Muscle of arm (tissue), 12 donors: ENCODE data around the gene KLHL14. TPM values are rescaled to one million over a fixed set of nuclear protein-coding genes. Genes with fewer than 3 reads are reported as not detected.
A peak's percentile ranks its signal among the peaks of the same experiment; 100 is the strongest.

ENCODE experiments used
- DNase-seq: peaks from one replicate; pipeline ENCODE4 v3.0.0-alpha.2; 2013
- polyA plus RNA-seq, 12 donors: library from polyadenylated mRNA; unstranded; fragments of 120-200 nt; gene quantifications; one replicate each; pipeline ENCODE4 v1.2.1, GENCODE V29; 2013; ENCODE audit not compliant: insufficient read length in 12 of 12

The KLHL14 gene
- polyA plus RNA-seq, 12 donors: 0.09 to 2.2 (median 0.28) TPM; not detected in 2

DNA sequence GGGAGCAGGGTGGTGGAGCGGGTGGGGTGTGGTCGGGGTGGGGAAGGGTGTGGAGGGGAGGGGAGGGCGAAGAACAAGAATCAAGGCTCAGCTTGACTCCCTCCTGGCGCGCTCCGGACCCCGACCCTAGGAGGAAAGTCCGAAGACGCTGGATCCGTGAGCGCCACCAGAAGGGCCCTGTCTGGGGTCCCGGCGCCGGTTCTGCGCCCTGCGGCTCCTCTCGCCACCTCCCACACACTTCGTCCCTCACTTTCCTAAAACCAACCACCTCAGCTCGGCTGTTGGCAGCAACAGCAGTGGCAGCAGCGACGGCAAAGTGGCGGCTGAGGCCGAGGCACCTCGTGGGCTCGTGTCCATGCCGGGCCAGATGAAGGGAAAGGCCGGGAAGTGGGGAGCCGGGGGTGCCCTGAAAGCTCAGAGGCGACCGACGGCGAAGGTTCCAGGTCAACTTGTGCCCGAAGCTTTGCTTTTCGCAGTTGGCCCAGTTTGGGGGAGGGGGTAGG lies 2.1 kb downstream of the KLHL14 start:
- no peak for DNase-seq

DNA sequence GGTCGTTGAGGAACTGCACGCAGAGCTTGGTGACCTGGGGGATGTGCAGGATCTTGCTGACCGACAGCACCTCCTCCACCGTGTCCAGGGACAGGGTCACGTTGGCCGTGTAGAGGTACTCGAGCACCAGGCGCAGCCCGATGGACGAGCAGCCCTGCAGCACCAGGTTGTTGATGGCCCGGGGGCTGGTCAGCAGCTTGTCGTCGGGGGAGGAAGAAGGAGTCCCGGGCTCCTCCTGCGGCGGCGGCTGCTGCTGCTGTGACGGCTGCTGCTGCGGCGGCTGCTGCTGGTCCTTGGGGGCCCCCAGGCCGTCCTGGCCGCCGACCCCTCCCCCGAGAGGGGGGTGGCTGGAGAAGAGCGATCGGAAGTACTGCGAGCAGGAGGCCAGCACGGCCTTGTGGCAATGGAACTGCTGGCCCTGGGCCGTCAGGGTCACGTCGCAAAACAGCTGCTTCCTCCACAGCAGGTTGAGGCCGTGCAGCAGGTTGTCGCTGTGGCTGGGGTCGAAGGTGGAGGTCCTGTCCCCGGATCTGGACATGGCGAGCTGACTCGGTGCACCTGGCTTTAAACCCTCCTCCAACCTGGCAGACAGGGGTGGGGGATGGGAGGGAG lies 2.7 kb downstream of the KLHL14 start:
- DNase-seq: no peak

DNA sequence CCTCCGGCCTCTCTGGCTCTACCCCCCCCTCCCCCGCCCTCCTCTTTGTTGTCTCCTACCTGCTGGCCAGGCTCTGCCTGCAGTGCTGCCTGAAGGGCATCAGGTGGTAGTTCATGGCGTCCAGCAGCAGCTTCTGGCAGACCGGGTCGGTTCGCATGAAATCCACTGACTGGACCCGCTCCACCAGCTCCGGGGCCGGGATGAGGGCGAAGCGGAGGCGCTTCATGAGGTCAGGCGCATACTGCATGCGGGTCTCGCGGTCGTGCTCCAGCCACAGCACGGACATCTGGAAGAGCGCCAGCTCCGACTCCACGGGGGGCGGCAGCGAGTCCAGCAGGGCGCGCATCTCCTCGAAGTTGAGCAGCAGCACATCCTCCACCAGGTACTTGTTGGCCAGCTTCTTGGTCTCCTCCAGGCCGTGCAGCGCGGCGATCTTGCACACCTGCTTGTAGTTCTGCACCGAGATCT lies 3.2 kb downstream of the KLHL14 start:
- no peak for DNase-seq

DNA sequence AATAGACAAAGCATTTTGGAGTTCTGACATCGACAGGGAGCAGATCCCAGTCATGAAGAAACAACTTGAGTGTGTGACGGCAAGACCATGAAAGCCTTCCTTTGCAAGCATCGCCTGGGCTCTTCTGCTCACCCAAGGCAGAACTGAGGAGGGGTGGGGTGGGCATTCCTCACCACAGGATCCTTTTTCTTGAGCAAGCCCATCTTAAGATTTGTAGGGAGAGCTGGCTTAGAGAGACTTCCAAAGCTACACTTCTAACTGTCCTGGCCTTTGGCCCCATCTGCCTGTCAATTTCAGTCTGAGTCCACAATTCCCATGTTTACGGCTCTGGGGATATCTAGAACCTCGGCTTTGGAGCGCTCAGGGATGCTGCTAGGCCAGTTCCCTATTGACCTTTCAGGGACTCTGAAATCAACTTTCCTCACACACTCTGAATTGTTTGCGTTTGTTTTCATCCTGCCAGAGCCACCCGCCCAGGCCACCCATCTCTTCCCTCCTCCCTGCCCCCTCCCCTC lies 3.7 kb downstream of the KLHL14 start:
- no peak for DNase-seq

DNA sequence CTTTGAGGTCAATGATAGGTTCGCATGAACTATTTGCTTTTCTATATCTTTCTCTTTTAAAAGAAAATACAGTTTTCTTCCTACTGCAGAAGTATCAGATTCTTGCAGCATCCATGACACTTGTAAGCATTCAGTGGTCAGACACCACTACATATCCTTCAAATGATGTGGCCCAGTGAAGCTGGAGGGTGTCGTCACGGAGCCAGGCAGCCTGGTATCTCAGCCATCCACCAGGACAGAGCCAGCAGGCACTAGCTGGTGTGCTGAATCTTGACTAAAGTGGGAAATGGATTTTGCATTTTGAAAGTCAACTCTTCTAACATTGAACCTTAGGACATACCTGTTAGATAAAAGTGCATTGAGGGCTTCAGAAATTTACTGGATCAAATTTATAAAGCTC lies 5.4 kb downstream of the KLHL14 start:
- no peak for DNase-seq

DNA sequence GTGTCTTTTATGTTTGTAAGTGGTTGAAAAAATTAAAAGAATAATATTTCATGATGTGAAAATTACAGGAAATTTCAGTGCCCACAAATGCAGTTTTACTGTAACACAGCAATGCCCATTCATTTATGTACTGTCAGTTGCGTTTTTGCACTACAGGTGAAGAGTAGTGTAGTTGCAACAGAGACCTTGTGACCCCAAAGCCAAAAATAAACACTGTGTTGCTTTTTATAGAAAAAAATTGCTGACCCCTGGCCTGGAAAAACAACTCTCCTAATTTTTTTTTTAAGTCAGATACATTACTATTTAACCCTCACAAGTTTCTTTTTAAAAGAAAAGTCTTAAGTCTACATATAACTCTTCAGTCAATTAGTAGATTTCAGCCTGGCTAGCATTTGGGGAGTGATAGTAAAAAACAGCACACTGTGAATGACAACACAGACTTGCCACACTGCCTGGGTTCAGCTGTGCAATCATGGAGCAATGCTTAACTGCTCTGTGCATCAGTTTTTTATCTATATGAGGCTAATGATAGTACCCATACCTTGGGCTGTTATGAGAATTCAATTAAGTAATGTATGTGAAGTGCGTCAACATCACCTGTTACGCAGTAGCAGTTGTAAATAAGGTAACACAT lies 8.1 kb downstream of the KLHL14 start:
- no peak for DNase-seq

DNA sequence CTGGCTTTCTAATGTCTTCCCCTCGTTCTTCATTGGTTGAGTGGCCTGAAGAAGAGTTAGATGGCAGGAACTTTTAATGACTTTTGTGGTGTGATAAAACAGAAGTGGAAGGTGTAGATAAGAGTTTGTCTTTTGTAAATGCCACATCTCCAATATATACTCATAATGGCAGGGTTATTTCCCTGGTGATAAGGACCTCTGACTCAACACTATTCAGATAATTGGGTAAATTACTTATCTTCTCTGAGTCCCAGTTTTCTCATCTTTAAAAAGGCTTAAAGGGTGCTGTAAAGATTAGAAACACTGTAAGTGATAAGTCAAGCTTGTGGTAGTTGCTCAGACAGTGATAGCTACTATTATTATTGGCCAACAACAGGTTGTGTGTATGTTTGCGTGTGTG lies 9.5 kb downstream of the KLHL14 start:
- no peak for DNase-seq

GRCh38 chr18:32761231-32761630 lies 11.6 kb downstream of the KLHL14 start:
- DNase-seq: no peak

- no peak for DNase-seq
Observed at GRCh38 chr18:32760391-32760790, 12.4 kb downstream of the KLHL14 start.

- no peak for DNase-seq
Observed at GRCh38 chr18:32759611-32760167, 13.1 kb downstream of the KLHL14 start.

DNA sequence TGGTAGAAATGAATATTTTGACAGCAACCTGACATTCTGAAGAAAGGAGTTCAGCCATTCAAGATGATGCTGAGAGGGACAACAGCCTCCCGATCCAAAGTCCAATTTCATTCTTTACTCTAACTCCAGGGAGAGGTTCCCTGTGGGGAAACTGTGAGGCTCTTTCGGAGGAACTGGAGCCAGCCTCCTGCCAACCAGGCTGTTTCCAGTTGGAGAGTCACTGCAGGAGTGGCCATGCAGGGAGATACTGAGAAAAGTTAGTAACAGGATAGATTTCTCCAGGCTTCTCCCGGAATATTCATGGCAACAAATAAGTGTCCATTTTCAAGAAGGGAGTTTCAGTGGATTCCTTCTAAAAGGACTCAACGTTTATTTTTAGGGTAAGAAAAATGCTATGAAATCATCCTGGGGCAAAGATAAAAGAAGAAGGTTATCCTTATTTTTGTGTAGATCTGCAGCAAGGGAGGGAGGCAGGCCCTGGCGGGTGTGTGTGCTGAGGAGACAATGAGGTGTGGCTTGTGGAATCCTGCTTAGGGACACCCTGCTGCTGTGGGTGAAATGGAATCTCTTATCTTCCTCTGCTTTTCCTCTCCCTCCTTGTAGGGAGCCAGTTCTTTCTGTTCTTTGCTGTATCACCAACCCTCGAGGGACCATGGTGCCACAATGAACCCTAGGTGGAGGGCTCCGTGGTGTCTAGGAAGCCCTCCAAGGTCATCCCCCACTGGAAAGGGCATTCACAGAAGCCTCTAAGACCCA lies 18.1 kb downstream of the KLHL14 start:
- DNase-seq: no peak

GRCh38 chr18:32753656-32754260 lies 19.1 kb downstream of the KLHL14 start:
- no peak for DNase-seq

DNA sequence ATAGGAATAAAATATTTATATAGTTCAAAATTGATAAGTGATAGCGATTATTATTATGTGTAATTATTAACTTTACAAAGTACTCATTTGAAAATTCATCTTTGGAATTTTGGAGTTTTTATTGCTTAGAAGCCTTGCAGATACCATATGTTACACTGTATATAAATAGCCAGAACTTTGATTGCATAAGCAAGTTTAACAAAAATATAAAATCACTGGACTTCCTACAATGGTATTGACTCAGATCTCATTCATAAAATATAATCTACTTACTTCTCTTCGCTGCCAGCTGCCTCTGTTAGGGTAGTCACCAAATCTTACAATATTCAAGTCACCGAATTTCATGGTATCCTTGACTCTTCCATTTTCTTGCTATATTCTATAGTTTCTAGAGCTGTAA lies 22.5 kb downstream of the KLHL14 start:
- DNase-seq: no peak

GRCh38 chr18:32749809-32750208 lies 23.0 kb downstream of the KLHL14 start:
- DNase-seq: no peak

GRCh38 chr18:32742579-32742978 lies 30.2 kb downstream of the KLHL14 start:
- DNase-seq: no peak

GRCh38 chr18:32735781-32736180 lies 37.0 kb downstream of the KLHL14 start:
- DNase-seq: no peak

GRCh38 chr18:32734442-32734841 lies 38.4 kb downstream of the KLHL14 start:
- DNase-seq: no peak

DNA sequence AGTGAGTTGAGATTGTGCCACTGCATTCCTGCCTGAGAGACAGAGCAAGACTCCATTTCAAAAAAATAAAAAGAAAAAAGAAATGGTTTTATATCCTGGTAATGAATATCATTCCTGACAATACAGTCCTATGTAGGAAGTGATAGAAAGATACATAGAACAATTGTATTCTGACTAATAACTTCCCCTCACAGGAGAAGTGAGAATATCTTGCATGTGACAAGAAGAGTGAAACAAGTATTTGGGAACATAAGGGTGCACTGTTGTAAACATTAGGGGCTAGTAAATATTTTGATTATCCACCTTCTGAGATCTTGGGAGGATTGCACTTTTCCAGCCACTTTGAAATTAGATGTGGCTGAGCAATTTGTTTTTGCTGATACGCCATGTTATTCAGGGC lies 40.7 kb downstream of the KLHL14 start:
- DNase-seq: no peak

DNA sequence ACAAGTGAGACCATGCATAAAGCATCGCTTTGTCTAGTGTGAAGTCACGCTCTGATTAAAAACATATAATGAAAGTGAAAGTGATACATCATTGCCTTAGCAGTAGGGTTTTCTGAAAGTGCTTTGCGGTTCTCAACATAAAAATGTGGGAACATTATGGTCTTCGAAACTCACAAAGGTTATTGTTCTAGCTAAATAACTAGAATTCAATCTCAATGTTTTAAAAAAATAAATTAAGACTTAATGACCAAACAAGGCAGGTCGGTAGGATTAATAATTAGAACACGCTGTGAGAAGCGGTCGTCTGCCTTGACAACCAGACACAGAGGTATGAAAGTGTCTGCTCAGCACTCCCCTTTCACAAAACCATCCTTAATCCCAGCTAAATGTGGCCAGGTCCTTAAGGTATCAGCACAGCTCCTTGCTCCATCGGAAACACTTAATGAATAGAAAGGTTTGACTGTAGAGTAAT lies 42.2 kb downstream of the KLHL14 start:
- DNase-seq: peak; percentile 25

GRCh38 chr18:32730068-32730467 lies 42.8 kb downstream of the KLHL14 start:
- peak; percentile 2 for DNase-seq

DNA sequence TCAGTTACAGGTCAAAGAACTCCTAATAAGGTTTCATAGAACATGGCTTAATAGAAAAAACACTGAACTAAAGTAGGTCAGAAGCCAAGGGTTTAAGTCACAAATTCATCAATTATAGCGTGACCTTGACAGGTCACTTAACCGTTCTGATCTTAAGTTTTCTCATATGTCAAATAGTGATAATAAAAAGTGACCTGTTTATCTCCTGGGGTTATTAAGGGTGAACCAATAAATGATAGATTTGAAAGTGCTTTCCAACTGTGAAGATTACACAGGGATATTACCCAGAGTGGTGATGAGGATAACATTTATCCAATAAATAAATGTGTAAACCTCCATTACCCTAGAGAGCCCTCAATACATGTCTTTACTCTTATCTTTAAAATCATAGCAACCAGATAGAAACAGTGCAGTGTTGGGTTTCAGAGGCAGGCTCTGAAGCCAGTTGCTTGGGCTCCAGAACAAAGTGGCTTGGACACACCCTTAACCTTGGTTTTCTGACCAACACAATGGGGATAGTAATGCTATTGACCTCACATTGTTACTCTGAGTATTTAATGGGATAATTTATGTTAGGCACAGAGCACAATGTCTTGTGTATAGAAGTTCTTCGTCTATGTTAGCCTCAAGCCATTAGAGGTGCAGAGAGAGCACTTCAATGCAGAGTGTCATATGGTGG lies 48.6 kb downstream of the KLHL14 start:
- no peak for DNase-seq
